ENCODE data around the gene GFAP.

The GFAP gene

GRCh38 chr17:44918006-44918405, 2.7 kb upstream of the GFAP start:
- TF ChIP-seq CTCF (IDR thresholded peaks at IDR 0.05; ENCODE audit: extremely low read depth, missing control alignments) = no peak
- no peak for DNase-seq (ENCODE audit: low spot score)

DNA sequence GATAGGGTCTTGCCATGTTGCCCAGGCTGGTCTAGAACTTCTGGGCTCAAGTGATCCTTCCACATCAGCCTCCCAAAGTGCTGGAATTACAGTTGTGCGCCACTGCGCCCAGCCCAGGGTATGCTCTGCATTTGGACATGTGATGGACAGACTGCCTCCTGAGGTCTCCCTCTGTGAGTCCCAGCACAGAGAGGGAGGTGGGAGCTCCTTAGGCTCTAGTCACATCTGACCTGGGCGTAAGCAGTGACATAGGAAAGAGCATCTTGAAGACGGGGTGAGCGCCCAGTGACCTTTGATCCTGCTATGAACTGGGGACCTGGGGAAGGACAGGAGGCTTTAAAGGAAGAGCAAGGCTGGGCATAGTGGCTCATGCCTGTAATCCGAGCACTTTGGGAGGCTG, 2.2 kb upstream of the GFAP start:
- no peak for TF ChIP-seq CTCF (IDR thresholded peaks at IDR 0.05; ENCODE audit: extremely low read depth, missing control alignments)
- no peak for DNase-seq (ENCODE audit: low spot score)

DNA sequence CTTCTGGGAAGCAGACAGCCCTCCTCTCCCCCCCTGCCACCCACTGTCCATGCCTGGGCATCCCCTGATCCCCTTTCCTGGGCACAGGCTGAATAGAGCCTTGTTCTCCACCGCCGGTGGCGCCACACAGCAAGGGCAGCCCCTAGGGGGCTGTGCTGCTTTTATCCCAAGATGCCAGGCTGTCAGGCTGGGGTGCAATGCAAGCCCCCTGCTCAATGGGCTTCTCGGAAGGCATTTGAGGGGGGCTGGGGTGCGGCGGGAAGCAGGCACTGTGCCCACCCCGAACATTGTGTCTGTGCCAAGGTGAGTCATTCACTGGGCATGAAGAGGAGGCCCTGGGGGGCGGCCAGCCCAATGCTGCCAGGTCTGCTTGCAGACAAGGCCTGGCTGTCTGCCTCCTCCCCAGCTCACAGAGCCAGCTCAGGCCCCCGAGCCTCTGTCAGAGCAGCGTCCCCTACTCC, 1.5 kb upstream of the GFAP start:
- no peak for DNase-seq (ENCODE audit: low spot score)
- no peak for TF ChIP-seq CTCF (IDR thresholded peaks at IDR 0.05; ENCODE audit: extremely low read depth, missing control alignments)

- TF ChIP-seq CTCF (IDR thresholded peaks at IDR 0.05; ENCODE audit: extremely low read depth, missing control alignments) = no peak
- DNase-seq (ENCODE audit: low spot score) = no peak
These were observed 821 bp upstream of the GFAP start for GRCh38 chr17:44915862-44916780.

GRCh38 chr17:44914698-44915271, 515 bp downstream of the GFAP start:
- no peak for TF ChIP-seq CTCF (IDR thresholded peaks at IDR 0.05; ENCODE audit: extremely low read depth, missing control alignments)
- no peak for DNase-seq (ENCODE audit: low spot score)

- TF ChIP-seq CTCF (IDR thresholded peaks at IDR 0.05; ENCODE audit: extremely low read depth, missing control alignments) = no peak
- no peak for DNase-seq (ENCODE audit: low spot score)
These were observed 1.2 kb downstream of the GFAP start for GRCh38 chr17:44914148-44914547.

DNA sequence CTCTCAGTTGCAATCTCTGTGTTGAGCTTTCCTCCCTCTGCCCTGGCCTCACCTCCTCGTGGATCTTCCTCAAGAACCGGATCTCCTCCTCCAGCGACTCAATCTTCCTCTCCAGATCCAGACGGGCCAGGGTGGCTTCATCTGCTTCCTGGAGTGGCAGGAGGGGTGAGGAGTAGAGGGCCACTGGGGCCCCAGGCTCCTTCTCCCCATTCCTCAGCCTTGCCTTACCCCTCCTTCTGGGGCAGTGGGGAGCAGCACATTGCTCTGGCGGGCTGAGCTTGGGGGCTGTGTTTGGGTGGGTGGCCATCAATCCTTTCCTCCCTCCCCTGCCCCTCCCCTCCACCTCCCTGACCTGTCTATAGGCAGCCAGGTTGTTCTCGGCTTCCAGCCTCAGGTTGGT, 1.6 kb downstream of the GFAP start:
- no peak for DNase-seq (ENCODE audit: low spot score)
- no peak for TF ChIP-seq CTCF (IDR thresholded peaks at IDR 0.05; ENCODE audit: extremely low read depth, missing control alignments)
